SK-N-SH treated with all-trans-retinoic acid at 6 μM for 48 hours (cell line): ENCODE measurements around the gene RAMAC.

Experiments used
- ATAC-seq: fragments of 200-7000 bp; cut with Tn5 transposase; 3 replicates; pipeline ENCODE4 v1.9.1; 2020; ENCODE audit warnings: mild to moderate bottlenecking, moderate library complexity
- ARNTL ChIP-seq: fragments of 450-650 bp; formaldehyde crosslinking; IDR thresholded peaks from 2 replicates; pipeline ENCODE4 v1.5.0; 2020; ENCODE audit warnings: low read depth, mild to moderate bottlenecking, moderate library complexity, borderline replicate concordance
- BACH2 ChIP-seq: fragments of 250-450 bp; sonication (Bioruptor Pico); IDR thresholded peaks from 2 replicates; pipeline ENCODE4 v1.9.0; 2021; ENCODE audit warnings: mild to moderate bottlenecking, borderline replicate concordance
- CREB5 ChIP-seq: fragments of 250-450 bp; sonication (Bioruptor Pico); IDR thresholded peaks from 2 replicates; pipeline ENCODE4 v1.5.1; 2020; ENCODE audit warnings: low read depth, mild to moderate bottlenecking, moderate library complexity
- CSDC2 ChIP-seq: fragments of 250-450 bp; sonication (Bioruptor Pico); IDR thresholded peaks from 2 replicates; pipeline ENCODE4 v1.5.0; 2020; ENCODE audit warnings: mild to moderate bottlenecking, moderate library complexity
- CSRNP3 ChIP-seq: fragments of 250-450 bp; sonication (Bioruptor Pico); IDR thresholded peaks from 2 replicates; pipeline ENCODE4 v1.5.1; 2021; ENCODE audit warnings: mild to moderate bottlenecking, moderate library complexity
- GLIS3 ChIP-seq: fragments of 250-450 bp; sonication (Bioruptor Pico); IDR thresholded peaks from 2 replicates; pipeline ENCODE4 v1.5.0; 2020; ENCODE audit warnings: mild to moderate bottlenecking, moderate library complexity
- ISL1 ChIP-seq: fragments of 250-450 bp; sonication (Bioruptor Pico); IDR thresholded peaks from 2 replicates; pipeline ENCODE4 v2.1.2; 2022; ENCODE audit warnings: mild to moderate bottlenecking, moderate library complexity
- OSR1 ChIP-seq: fragments of 250-450 bp; sonication (Bioruptor Pico); IDR thresholded peaks from 2 replicates; pipeline ENCODE4 v1.8.0; 2022; ENCODE audit warnings: moderate library complexity, mild to moderate bottlenecking, inconsistent platforms
- POU6F1 ChIP-seq: fragments of 250-450 bp; sonication (Bioruptor Pico); IDR thresholded peaks from 2 replicates; pipeline ENCODE4 v1.8.0; 2021; ENCODE audit warnings: low read depth, mild to moderate bottlenecking, moderate library complexity, borderline replicate concordance
- PPARA ChIP-seq: fragments of 250-450 bp; sonication (Bioruptor Pico); IDR thresholded peaks from 2 replicates; pipeline ENCODE4 v1.5.0; 2020; ENCODE audit warnings: mild to moderate bottlenecking, borderline replicate concordance
- RARB ChIP-seq: fragments of 250-450 bp; sonication (Bioruptor Pico); IDR thresholded peaks from 2 replicates; pipeline ENCODE4 v1.8.0; 2021; ENCODE audit warnings: mild to moderate bottlenecking, moderate library complexity
- TCF4 ChIP-seq: fragments of 250-450 bp; sonication (Bioruptor Pico); IDR thresholded peaks from 2 replicates; pipeline ENCODE4 v1.8.0; 2021; ENCODE audit warnings: mild to moderate bottlenecking, moderate library complexity, borderline replicate concordance
- TOX ChIP-seq: fragments of 250-450 bp; sonication (Bioruptor Pico); IDR thresholded peaks from 2 replicates; pipeline ENCODE4 v1.8.0; 2021; ENCODE audit warnings: mild to moderate bottlenecking, moderate library complexity, borderline replicate concordance
- TSHZ2 ChIP-seq: fragments of 250-450 bp; sonication (Bioruptor Pico); IDR thresholded peaks from 2 replicates; pipeline ENCODE4 v1.5.0; 2020; ENCODE audit warnings: mild to moderate bottlenecking, moderate library complexity
- ZC3H10 ChIP-seq: fragments of 250-450 bp; sonication (Bioruptor Pico); IDR thresholded peaks from 2 replicates; pipeline ENCODE4 v1.5.1; 2021; ENCODE audit warnings: mild to moderate bottlenecking, moderate library complexity
- ZFP3 ChIP-seq: fragments of 250-450 bp; sonication (Bioruptor Pico); IDR thresholded peaks from 2 replicates; pipeline ENCODE4 v1.5.0; 2020; ENCODE audit warnings: mild to moderate bottlenecking, moderate library complexity
- ZNF565 ChIP-seq: fragments of 450-650 bp; formaldehyde crosslinking; conservative IDR thresholded peaks from 2 replicates; pipeline ENCODE4 v1.5.0; 2020; ENCODE audit warnings: low read depth, mild to moderate bottlenecking, moderate library complexity
- ZNF70 ChIP-seq: fragments of 450-650 bp; formaldehyde crosslinking; IDR thresholded peaks from 2 replicates; pipeline ENCODE4 v1.5.0; 2020; ENCODE audit warnings: mild to moderate bottlenecking, moderate library complexity
- ZNF8 ChIP-seq: fragments of 450-650 bp; formaldehyde crosslinking; IDR thresholded peaks from 2 replicates; pipeline ENCODE4 v1.5.0; 2020; ENCODE audit warnings: mild to moderate bottlenecking, moderate library complexity

The RAMAC gene

GRCh38 chr15:83014205-83014653 lies 28.2 kb downstream of the RAMAC start:
- no peak for ATAC-seq
- TF ChIP-seq PPARA (no peak), ZFP3 (no peak), TCF4 (no peak), RARB (CRISPR knock-in tag) (no peak), OSR1 (CRISPR knock-in tag) (no peak), ARNTL (no peak), ZNF8 (CRISPR knock-in tag) (no peak), CSDC2 (no peak), POU6F1 (CRISPR knock-in tag) (no peak), ISL1 (CRISPR knock-in tag) (no peak), ZNF70 (CRISPR knock-in tag) (no peak), ZNF565 (no peak), TSHZ2 (CRISPR knock-in tag) (no peak), ZC3H10 (CRISPR knock-in tag) (no peak), GLIS3 (no peak)

- no peak for TF ChIP-seq ISL1 (CRISPR knock-in tag)
- no peak for TF ChIP-seq CSRNP3
- no peak for TF ChIP-seq ARNTL
- TF ChIP-seq CREB5 (CRISPR knock-in tag), result no peak
- no peak for TF ChIP-seq GLIS3
- no peak for TF ChIP-seq BACH2 (CRISPR knock-in tag)
- no peak for TF ChIP-seq ZNF70 (CRISPR knock-in tag)
- no peak for ATAC-seq
These were observed 29.4 kb downstream of the RAMAC start for GRCh38 chr15:83015361-83015760.

- TF ChIP-seq POU6F1 (CRISPR knock-in tag) (no peak), TCF4 (no peak), ISL1 (CRISPR knock-in tag) (no peak), RARB (CRISPR knock-in tag) (no peak), OSR1 (CRISPR knock-in tag) (no peak), TSHZ2 (CRISPR knock-in tag) (no peak), CSDC2 (no peak), ZFP3 (no peak), TOX (CRISPR knock-in tag) (no peak), BACH2 (CRISPR knock-in tag) (no peak)
- no peak for ATAC-seq
These were observed 30.9 kb downstream of the RAMAC start for GRCh38 chr15:83016906-83017305.
